Activated CD8-positive, alpha-beta memory T cell treated with anti-CD3 and anti-CD28 coated beads, Interleukin-2, amount 50 U/mL, for 48 hours (primary cell): ENCODE data around the gene GVQW3.
"Not testable (repeated sequence)": the region's sequence is repeated elsewhere in the genome, so short reads cannot be mapped to it uniquely, and the experiment has no call there.

Experiments
- DNase-seq: peaks from one replicate; pipeline ENCODE4 v3.0.0-alpha.2; 2020

Gene GVQW3

DNA sequence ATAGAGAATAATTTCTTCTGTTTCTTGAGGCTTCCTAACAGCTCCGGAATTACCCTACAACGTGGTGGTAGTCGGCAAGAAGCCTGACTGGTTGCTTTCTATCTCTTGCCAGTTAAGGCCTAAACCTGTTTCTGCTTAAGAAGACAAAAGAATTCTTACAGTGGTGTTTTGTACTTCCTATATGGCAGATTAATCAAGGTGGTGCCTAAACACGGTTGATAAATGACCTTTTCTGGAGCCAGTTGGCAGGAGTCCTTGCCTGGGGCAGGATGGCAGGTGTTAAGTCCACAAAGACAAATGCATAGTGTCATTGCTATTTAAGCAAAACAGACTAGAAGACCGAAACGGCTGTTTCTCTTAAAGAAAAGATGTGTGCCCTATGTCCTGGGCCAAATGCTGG is 9.9 kb downstream of the GVQW3 start:
- no peak for DNase-seq

DNA sequence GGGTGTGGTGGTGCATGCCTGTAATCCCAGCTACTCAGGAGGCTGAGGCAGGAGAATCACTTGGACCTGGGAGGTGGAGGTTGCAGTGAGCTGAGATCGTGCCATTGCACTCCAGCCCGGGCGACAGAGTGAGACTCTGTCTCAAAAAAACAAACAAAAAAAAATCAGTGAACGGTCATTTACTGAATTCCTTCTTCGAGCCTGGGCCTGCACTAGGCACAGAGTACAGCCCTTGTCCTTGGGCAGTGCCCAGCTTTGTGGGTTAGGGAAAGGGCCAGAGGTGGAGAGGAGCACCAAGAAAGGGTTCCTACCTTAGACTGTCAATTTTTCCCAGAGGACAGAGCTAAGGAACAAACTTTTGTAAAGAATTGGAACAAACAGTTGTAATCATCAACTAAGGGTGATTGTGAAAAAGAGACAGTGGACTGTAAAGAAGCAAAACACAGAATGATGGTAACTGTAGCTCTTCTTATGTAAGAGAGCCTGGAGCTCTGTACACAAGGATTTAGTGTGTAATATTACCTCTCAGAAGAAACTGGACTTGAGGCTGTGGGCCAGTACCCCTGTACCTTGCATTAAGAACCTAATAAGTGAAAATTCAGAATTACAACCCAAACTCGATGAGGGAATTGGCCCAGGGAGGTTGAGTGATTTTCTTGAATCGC is 10.8 kb downstream of the GVQW3 start:
- DNase-seq, result no peak

DNA sequence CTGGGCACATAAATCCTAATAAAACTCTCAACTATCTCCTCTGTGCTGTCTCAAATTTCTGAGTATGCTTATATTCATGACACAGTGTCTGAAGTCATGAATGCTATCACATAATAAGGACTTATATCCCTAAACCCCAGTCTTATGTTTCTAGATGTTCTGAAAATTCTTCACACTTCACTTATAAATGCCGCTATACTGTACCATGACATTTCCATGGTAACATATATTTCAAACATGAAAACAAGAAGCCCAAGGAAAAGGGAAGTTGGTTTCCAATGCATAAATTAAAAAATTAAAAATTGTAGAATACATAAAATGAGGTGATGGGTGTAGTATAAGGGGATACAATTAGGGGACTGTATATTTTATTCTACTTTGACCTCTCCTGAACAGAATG is 11.7 kb downstream of the GVQW3 start:
- DNase-seq, result no peak

DNA sequence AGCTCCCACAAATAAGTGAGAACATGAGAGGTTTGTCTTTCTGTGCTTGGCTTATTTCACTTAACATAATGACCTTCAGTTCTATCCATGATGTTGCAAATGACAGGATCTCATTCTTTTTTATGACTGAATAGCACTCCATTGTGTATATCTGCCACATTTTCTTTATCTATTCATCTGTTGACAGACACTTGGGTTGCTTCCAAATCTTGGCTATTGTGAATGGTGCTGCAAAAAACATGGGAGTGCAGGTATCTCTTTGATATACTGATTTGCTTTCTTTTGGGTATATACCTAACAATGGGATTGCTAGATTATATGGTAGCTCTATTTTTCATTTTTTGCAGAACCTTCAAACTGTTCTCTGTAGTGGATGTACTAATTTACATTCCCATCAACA is 13.3 kb downstream of the GVQW3 start:
- no peak for DNase-seq

DNA sequence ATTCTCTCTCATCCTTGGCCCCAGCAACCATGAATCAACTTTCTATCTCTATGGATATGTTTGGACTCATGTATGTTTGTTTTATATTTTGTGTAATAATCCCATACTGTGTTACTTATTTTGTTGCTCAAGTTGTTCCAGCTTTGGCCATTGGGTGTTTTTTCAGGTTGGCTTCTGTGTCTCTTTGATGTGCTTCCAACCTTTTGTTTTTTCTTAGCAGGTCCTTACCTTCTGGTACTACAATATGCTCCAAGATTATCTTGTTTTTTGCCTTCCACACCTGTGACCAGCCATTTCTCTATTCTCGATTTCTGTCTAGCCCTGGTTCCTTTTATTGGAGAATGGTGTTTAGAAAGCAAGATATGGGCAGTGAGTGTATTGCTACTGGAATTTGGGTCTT is 14.2 kb downstream of the GVQW3 start:
- no peak for DNase-seq

DNA sequence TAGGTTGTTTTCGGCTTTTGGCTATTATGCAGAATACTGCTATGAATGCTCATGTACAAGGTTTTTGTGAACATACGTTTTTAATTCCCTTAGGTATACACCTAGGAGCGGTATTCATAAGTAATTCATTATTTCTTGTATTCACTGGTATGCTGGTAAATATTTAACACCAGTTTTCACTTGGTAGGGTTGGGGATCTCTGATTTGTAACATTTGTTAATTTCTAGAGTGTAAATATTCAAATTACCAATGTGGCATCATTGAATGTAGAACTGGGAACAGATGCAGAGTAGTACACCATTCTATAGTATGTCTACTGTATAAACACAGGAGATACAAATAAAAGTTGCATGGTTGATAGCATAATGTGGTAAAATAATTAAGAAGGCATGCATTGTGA is 16.3 kb downstream of the GVQW3 start:
- DNase-seq, result no peak

DNA sequence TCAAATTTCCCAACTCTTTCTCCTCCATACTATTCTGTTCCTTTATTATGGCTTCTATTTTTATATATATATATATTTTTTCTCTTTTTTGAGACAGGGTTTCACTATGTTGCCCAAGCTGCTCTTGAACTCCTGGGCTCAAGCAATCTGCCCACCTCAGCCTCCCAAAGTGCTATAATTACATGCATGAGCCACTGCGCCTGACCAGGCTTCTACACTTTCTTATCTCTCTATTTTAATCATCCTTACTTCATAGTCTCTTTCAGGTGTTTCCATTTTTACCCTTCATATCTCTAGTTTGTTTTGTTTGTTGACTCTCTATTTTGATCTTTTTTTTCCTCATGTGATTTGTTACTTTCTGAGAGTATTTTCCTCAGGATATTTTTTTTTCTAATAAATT is 19.8 kb downstream of the GVQW3 start:
- DNase-seq, result no peak

DNA sequence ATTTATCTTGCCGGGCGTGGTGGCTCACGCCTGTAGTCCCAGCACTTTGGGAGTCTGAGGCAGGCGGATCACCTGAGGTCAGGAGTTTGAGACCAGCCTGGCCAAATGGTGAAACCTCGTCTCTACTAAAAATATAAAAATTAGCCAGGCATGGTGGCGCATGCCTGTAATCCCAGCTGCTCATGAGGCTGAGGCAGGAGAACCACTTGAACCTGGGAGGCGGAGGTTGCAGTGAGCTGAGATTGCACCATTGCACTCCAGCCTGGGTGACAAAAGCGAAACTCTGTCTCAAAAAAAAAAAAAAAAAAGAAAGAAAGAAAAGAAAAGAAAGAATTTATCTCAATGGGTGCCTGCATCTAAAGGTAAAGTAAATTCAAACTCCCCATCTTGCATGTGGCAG is 20.4 kb downstream of the GVQW3 start:
- DNase-seq, result not testable (repeated sequence)

DNA sequence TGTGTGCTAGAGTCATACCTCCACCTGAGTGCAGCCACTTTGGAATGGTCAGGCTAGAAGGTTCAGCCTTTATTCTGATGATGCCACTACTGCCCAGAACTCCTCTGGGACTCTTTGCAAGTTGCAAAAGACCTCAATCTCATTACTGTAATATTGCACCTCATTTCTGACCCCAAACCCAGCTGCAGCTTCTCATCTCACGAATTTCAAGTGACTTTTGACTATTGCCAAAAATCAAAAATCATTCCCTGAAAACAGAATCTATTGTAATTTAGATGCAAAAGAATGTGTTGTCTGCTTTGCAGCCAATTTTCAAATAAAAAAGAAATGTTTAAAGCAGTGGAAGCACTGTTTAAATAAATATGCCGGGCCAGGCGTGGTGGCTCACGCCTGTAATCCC is 25.2 kb downstream of the GVQW3 start:
- DNase-seq, result no peak

DNA sequence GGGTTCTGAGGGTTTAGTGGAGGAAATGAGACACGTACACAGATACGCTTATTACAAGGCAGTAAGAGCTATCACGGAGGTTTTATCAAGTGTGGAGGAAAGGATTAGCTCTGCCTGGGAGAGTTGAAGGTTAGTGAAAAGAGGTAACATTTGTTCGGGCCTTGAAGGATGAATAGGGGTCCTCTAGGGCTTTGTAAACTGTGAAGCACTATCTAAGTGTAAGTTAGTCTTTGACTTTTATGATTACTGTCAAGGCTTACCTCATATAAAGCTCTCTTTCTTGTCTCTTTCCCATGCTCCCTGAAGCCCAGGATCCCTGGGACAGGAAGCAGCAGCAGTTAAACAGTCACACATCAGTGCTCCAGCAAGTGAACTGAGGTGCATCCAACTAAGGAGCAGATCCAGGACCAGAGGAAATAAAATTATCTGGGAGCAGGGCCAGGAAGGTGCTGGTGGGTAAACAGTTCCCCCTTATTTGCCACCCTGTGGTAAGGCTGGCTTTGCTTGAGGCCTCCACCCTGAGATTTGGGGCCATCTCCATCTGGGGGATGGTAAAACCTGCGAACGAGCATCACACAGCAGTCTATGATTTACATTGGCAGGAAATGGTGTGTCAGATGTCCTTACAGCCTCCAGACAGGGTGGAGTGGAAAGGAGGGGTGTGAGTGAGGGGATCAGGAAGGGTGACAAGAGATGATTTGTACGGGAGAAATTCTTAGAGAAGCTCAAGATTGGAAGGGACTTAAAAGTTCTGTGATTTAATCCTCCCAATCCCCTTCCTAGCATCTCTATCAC is 27.2 kb downstream of the GVQW3 start:
- no peak for DNase-seq

DNA sequence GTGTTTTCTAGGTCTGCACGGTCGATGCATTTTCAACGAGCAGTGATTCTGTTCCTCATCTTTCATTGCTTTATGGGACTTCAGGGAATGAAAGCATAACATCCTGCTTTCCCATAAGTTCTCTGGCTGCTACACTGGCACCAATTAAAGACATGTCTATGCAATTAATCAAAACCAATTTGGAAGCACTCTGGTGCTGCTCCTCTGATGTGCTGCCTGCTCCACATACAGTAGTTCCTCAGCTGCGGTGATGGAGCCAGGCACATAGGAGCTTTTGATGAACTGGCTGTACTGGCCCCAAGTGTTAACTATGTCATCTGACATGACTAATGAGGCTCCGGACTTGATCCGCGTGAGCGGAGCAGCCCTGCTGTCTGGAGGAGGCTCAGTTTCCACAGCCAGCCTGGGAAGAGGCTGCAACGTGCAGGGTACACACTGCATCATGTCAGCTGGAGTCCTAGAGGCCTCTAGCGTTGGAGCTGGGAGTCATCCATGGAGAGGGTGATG is 29.8 kb downstream of the GVQW3 start:
- no peak for DNase-seq

DNA sequence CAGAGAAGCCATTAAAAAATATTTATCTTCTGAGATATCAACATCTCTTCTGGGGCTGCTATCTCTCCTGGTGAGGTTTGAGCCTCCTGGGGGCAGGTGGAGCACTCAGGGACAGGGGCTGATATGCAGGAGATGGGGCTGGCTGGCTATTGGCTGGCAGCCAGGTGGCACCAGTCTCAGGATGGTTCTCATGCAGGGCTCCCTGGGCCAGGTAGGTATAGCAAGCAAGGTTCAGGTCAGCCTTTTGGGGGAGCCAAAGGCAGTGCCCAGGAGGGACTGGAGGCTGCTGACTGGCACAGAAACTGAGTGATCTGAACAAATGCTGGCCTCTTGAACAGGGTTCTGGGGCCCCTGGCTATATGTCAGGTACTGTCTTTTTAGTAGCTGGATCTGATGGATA is 34.0 kb downstream of the GVQW3 start:
- no peak for DNase-seq

DNA sequence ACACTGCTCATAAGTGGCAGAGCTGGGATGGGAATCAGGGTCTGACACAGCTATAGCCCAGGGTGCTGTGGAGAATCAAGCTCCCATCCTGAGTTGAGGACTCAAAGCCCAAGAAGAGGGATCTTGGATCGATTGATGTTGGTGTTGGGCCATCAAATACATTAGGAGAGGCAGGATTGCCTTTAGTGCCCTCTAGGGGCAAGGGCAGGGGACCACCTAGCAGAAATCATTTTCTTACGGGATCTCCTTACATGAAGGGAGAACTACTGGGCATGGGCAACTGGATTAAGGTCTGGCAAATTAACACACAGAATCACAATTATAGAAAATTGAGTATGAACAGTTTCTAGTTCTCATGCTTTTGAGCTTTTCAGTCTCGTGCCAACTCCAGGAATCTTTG is 38.8 kb downstream of the GVQW3 start:
- no peak for DNase-seq

DNA sequence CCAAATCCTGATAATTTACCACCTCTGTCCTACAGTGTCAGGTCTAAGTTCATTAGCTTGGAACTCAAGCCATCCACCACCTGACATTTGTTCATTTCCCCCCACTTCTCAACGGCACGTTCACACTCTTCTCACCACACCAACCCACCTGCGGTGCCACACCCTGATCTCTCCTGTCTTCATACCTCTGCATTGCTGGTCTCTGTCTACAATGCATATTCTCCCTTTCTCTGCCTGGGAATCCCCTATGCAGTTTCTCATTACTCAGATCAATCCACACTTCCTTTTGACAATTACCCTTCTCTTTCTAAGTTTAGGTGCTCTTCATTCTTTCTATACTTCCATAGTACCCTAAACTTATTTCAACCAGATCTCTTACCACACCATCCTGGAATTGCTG is 43.3 kb downstream of the GVQW3 start:
- DNase-seq, result no peak

DNA sequence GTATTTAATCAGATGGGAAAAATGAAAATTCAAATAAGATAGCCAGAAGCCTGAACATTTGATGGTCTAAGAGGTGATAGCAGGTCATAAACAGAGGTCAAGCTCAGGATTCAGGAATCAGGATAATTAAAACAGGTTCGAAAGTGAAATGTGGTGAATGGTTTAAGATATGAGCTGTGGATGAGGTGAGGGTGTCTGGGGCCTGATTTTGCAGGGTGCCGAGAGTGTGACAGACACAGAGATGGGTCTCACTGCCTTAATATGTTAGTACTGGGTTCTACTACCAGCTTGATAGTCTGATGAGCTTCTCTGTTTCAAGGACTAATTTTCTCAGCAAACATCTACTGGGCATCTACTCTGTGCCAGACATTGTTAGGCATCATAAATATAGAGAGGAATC is 43.8 kb downstream of the GVQW3 start:
- DNase-seq, result no peak

DNA sequence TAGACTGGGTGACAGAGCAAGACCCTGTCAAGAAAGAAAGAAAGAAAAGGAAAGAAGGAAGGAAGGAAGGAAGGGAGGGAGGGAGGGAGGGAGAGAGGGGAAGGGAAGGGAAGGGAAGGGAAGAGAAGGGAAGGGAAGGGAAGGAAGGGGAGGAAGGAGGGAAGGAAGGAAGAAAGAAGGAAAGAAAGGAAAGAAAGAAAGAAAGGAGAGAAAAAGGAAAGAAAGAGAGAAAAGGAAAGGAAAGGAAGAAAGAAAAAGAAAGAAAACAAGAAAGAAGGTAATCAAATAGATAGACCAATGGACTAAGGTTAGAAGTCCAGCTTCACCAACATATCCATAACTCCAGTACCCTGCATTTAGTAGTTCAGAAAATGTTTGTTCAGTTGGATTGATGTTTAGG is 45.5 kb downstream of the GVQW3 start:
- DNase-seq, result no peak

DNA sequence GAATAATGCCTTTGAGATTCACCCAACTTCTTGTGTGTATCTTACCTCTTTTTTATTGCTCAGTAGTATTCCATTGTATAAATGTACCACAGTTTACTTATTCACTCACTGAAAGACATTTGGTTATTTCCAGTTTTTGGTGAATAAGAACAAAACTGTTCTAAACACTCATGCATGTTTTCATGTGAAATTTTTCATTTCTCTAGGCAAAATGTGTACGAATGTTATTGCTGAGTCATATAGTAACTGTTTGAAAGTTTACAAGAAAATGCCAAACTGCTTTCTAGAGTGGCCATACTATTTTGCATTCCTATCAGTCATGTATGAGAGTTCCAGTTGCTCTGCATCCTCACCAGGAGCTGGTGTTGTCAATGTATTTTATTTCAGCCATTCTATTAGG is 54.9 kb downstream of the GVQW3 start:
- DNase-seq, result no peak

DNA sequence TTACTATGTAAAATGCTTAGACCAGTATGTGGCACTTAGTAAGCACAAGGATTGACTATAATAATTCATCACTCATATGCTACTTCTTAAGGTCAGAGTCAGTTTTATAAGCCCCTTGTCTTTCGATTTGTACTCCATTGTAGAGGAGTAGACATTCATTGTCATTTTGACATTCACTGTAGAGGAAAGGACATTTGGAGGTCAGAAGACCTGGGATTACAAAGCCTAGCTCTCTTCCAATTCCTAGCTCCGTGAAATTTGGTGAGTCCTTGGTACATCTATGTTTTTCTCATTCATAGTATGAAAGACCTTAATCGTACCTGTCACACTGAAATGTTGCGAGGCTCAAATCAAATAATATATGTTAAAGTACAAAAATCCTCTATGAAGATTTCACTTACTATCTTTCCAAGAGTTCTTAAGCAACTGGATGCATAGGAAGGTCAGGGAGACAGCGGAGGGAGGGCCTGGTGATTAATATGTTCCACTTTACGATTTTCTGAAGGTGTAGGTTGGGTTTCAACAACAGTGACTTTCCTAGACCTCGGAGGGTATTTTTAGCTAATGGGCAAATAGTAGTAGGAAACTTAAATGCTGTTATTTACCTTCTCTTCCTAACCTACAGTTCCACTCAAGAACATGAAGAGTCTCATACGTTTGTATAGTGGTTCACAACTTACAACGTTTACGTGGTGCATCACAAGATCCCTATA is 62.3 kb downstream of the GVQW3 start:
- DNase-seq, result no peak

DNA sequence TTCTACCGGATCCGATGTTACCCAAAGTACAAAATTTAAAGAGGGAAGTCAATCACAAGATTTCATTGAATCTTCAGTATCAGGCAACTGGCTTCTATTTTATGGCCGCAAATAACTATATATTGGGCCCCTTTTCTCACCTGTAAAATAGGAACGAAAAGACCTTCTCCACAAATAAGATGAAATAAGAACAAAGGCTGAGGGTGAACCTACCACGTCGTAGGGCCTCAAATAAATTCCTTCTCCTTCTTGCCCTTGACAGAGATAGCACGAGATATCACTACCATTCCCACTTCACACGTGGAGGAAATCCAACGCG is 62.9 kb downstream of the GVQW3 start:
- DNase-seq, result no peak

DNA sequence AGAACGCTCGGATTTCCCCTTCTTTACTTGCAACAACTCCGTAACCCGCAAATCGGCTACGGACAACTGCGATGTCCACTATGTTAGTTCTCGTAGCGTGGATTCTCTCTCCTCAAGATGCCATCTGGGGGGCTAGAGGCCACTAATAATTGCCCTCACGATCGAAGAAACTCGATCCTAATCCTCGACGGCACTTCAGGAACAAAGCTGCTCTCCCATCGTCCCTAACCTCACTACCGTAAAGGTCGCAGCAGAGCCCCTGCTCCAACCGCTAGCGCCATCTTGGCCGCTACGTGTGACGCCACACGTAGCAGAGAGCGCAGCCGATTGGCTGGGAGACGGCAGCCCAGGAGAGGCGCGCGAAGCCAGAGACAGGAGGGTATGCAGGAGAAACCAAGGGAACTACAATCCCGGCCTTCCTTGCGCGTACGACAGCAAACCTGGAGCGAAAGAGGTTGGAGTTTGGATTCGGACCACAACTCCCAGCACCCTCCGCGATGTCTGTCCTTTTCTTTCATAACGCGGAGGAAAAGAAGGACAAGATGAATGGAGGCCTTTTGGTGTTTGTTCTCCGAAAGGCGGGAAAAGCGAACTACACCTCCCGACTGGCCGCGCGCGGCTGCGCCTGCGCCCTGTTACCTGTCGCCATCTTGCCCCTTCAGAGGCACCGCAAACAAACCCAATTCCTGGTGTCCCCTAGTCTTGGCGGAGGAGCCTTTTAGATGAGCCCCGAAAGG is 63.4 kb downstream of the GVQW3 start, which contains the start of gene EMSY:
Gene EMSY, plus strand, starts transcription at position 635 of the 737 bp plus-strand sequence. CDS start 1,921 bp downstream, outside the sequence.
- peak; percentile 92 for DNase-seq

DNA sequence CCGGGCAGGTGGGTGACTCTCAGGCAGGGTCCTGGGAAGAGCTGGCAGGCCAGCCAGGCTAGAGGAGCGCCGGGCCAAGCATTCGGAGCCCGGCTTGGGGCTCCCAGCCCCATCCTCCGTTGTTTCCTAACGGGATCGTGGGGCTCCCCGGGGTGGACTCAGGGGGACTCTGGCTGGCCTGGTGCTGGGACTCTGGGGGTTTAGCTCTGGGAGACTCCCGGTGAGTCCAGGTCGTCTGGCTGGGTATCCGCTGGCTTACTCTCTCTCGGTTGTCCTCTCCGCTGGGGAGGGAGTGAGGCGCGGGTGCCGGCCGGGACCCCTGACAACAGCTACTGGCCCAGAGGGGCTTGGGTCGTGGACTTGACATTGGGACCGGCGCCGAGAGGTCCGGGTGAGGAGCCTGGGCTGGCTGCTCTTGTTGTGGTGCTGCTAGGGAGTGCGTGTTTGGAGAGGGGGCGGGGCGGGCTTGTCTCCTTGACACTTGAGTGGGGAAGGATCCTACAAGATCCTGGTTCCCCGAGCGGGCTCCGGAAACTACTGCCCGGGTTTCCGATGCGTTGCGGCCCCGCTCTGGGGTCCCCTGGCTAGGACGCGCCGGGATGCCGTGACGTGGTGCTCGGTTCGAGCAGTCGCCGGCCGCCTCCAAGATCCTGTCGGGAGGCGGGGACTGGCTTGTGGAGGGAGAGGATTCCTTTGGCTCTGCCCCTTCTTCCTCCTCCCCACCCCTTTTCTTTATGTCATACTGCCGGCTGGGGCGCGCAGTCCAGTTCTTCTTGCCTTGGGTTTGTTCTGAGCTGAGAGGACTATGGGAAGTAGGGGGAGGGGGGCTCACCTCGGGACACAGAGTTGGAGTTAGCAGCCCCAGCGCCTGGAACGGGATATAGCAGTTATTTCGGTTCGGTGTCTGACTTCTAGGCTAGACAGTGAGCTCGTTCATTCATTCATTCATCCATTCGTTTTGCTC is 64.3 kb downstream of the GVQW3 start:
- DNase-seq, result peak; percentile 79

DNA sequence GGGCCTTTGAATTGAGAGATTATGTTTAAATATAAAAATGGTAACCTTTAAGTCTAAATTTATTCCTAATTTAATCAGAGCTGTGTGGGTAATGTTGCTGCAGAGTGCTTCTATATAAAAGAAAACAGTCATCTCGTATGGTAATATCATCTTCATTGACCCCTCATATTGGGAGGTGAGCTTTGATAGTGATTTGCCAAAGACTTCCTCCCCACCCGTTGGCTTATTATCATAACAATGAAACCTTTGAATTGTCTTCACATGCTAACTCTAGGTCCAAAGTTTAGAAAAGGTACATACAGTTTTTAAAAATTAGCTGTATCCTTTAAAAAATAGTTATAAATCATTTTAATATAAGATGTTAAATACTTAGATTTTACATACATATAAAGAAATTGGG is 67.4 kb downstream of the GVQW3 start:
- DNase-seq, result no peak
